Stimulated activated CD8-positive, alpha-beta memory T cell treated with anti-CD3 and anti-CD28 coated beads, Interleukin-7, amount 100 ng/mL, for 4 hours (primary cell): ENCODE results near the gene MTAP.
A peak's percentile ranks its signal among the peaks of the same experiment; 100 is the strongest.

ENCODE experiments used
- DNase-seq, 2 donors: peaks; one replicate each; pipeline ENCODE4 v3.0.0-alpha.2; 2020; ENCODE audit warnings: low read depth in 2 of 2

The MTAP gene

GRCh38 chr9:21804791-21805190 is 2.4 kb downstream of the MTAP start:
- no peak for DNase-seq

GRCh38 chr9:21806644-21807043 is 4.2 kb downstream of the MTAP start:
- no peak for DNase-seq

- DNase-seq = no peak
These were observed 8.0 kb downstream of the MTAP start for GRCh38 chr9:21810388-21810787.

- DNase-seq = no peak
These were observed 8.4 kb downstream of the MTAP start for GRCh38 chr9:21810881-21811280.

- DNase-seq = no peak
These were observed 9.5 kb downstream of the MTAP start for GRCh38 chr9:21811914-21812313.

- DNase-seq = no peak
These were observed 10.0 kb downstream of the MTAP start for GRCh38 chr9:21812415-21812814.

GRCh38 chr9:21812946-21813568 is 10.6 kb downstream of the MTAP start:
- DNase-seq = peak; percentile 33 to 46

- DNase-seq = peak in 1 of 2 donors; percentile 42
These were observed 11.4 kb downstream of the MTAP start for GRCh38 chr9:21813575-21814473.

- no peak for DNase-seq
These were observed 13.2 kb downstream of the MTAP start for GRCh38 chr9:21815643-21816042.

GRCh38 chr9:21817176-21817575 is 14.7 kb downstream of the MTAP start:
- no peak for DNase-seq

- DNase-seq = no peak
These were observed 23.2 kb downstream of the MTAP start for GRCh38 chr9:21825637-21826036.

- DNase-seq = no peak
These were observed 26.5 kb downstream of the MTAP start for GRCh38 chr9:21828853-21829410.

GRCh38 chr9:21830589-21830988 is 28.2 kb downstream of the MTAP start:
- DNase-seq = no peak

- no peak for DNase-seq
These were observed 29.5 kb downstream of the MTAP start for GRCh38 chr9:21831841-21832509.

- DNase-seq = no peak
These were observed 30.8 kb downstream of the MTAP start for GRCh38 chr9:21833090-21833801.

- DNase-seq = no peak
These were observed 32.7 kb downstream of the MTAP start for GRCh38 chr9:21835121-21835520.

- DNase-seq = no peak
These were observed 34.2 kb downstream of the MTAP start for GRCh38 chr9:21836437-21837161.

- DNase-seq = no peak
These were observed 35.1 kb downstream of the MTAP start for GRCh38 chr9:21837501-21837900.

- no peak for DNase-seq
These were observed 38.2 kb downstream of the MTAP start for GRCh38 chr9:21840647-21841046.

GRCh38 chr9:21841133-21841532 is 38.7 kb downstream of the MTAP start:
- DNase-seq = no peak

GRCh38 chr9:21848615-21849014 is 46.2 kb downstream of the MTAP start:
- DNase-seq = no peak
